ENCODE results near the gene STAG1.

STAG1 gene

GRCh38 chr3:136546720-136547119 lies 205.5 kb downstream of the STAG1 start:
- H3K27ac ChIP-seq = no peak overlapping the region
- TF ChIP-seq CTCF (conservative IDR thresholded peaks at IDR 0.05) = peak; percentile 56

- H3K27ac ChIP-seq = peak overlapping the region; percentile 19; the same call in 1 of the 2 replicates
- peak; percentile 69 for TF ChIP-seq CTCF (conservative IDR thresholded peaks at IDR 0.05)
Observed at GRCh38 chr3:136545664-136546268, 206.4 kb downstream of the STAG1 start.

GRCh38 chr3:136544532-136544931 lies 207.6 kb downstream of the STAG1 start:
- H3K27ac ChIP-seq = no peak overlapping the region
- no peak for TF ChIP-seq CTCF (conservative IDR thresholded peaks at IDR 0.05)

GRCh38 chr3:136543385-136543784 lies 208.8 kb downstream of the STAG1 start:
- H3K27ac ChIP-seq = no peak overlapping the region
- no peak for TF ChIP-seq CTCF (conservative IDR thresholded peaks at IDR 0.05)

GRCh38 chr3:136535906-136536305 lies 216.3 kb downstream of the STAG1 start:
- no peak overlapping the region for H3K27ac ChIP-seq
- no peak for TF ChIP-seq CTCF (conservative IDR thresholded peaks at IDR 0.05)

- no peak overlapping the region for H3K27ac ChIP-seq
- no peak for TF ChIP-seq CTCF (conservative IDR thresholded peaks at IDR 0.05)
Observed at GRCh38 chr3:136532766-136533165, 219.4 kb downstream of the STAG1 start.

GRCh38 chr3:136518102-136518501 lies 234.1 kb downstream of the STAG1 start:
- no peak for TF ChIP-seq CTCF (conservative IDR thresholded peaks at IDR 0.05)
- H3K27ac ChIP-seq = no peak overlapping the region
